Loucy (cell line): ENCODE results near the gene ASXL1.

Source experiments
- H2AFZ ChIP-seq: fragments of 200-600 bp; sonication (generic); 2 replicates; pipeline ENCODE4 v1.6.0; 2016; ENCODE audit warnings: antibody characterized with exemption, mild to moderate bottlenecking, low read length, moderate library complexity
- H3F3A ChIP-seq: fragments of 200-600 bp; 2 replicates; pipeline ENCODE4 v1.6.0; 2016; ENCODE audit warnings: antibody characterized with exemption, low read depth, mild to moderate bottlenecking
- H3K27me3 ChIP-seq: fragments of 200-600 bp; sonication (generic); 2 replicates; pipeline ENCODE4 v1.6.1; 2014; ENCODE audit warnings: low read length, mild to moderate bottlenecking; ENCODE audit not compliant: insufficient read depth, poor library complexity, severe bottlenecking
- H3K36me3 ChIP-seq: fragments of 200-600 bp; sonication (generic); 2 replicates; pipeline ENCODE4 v1.6.1; 2016; ENCODE audit warnings: low read length; ENCODE audit not compliant: insufficient read depth
- H3K4me1 ChIP-seq: fragments of 200-600 bp; sonication (generic); 2 replicates; pipeline ENCODE4 v1.5.1; 2014; ENCODE audit warnings: low read length, mild to moderate bottlenecking; ENCODE audit not compliant: insufficient read depth, poor library complexity, severe bottlenecking
- H3K4me2 ChIP-seq: fragments of 200-600 bp; sonication (generic); 2 replicates; pipeline ENCODE4 v1.6.0; 2014; ENCODE audit warnings: antibody characterized with exemption, low read length, low read depth, mild to moderate bottlenecking; ENCODE audit not compliant: poor library complexity, severe bottlenecking
- H3K4me3 ChIP-seq: fragments of 200-600 bp; sonication (generic); 2 replicates; pipeline ENCODE4 v1.5.1; 2014; ENCODE audit warnings: low read length, mild to moderate bottlenecking, mixed read lengths; ENCODE audit not compliant: poor library complexity, severe bottlenecking
- H3K79me2 ChIP-seq: fragments of 200-600 bp; sonication (generic); 2 replicates; pipeline ENCODE4 v1.6.1; 2014; ENCODE audit warnings: low read length; ENCODE audit not compliant: insufficient read depth
- H3K9ac ChIP-seq: fragments of 200-600 bp; sonication (generic); 2 replicates; pipeline ENCODE4 v1.6.0; 2014; ENCODE audit warnings: mild to moderate bottlenecking, low read depth, low read length, moderate library complexity; ENCODE audit not compliant: poor library complexity, severe bottlenecking
- H3K9me2 ChIP-seq: fragments of 200-600 bp; sonication (generic); replicated peaks from 2 replicates; pipeline ENCODE4 v1.6.1; 2016; ENCODE audit warnings: low read depth, low read length, mixed read lengths
- H3K9me3 ChIP-seq: fragments of 200-600 bp; sonication (generic); 2 replicates; pipeline ENCODE4 v1.6.1; 2014; ENCODE audit warnings: mild to moderate bottlenecking, antibody characterized with exemption, low read length, low read depth; ENCODE audit not compliant: insufficient read depth
- H4K20me1 ChIP-seq: fragments of 200-600 bp; sonication (generic); 2 replicates; pipeline ENCODE4 v1.6.0; 2014; ENCODE audit warnings: antibody characterized with exemption, low read length, mild to moderate bottlenecking; ENCODE audit not compliant: insufficient read depth, poor library complexity, severe bottlenecking
- CTCF ChIP-seq: fragments of 200-600 bp; sonication (generic); conservative IDR thresholded peaks from 2 replicates; pipeline ENCODE4 v1.5.1; 2014; ENCODE audit warnings: mild to moderate bottlenecking, antibody characterized with exemption, low read length
- EZH2phosphoT487 ChIP-seq: fragments of 200-600 bp; IDR thresholded peaks from 2 replicates; pipeline ENCODE4 v1.6.1; 2018; ENCODE audit warnings: antibody characterized with exemption, mild to moderate bottlenecking, moderate library complexity, borderline replicate concordance

Gene ASXL1

GRCh38 chr20:32466739-32467505 lies 108.8 kb downstream of the ASXL1 start:
- peaks cover 84% of the 10 kb centered on the region; the same call in 1 of the 2 replicates for H3K36me3 ChIP-seq
- H2AFZ ChIP-seq: no peak overlapping the region
- no peaks in the 10 kb centered on the region for H3F3A ChIP-seq
- H3K79me2 ChIP-seq: peaks cover 89% of the 10 kb centered on the region
- H3K9me2 ChIP-seq: no peaks in the 10 kb centered on the region
- no peak overlapping the region for H3K9ac ChIP-seq
- H4K20me1 ChIP-seq: peaks cover 85% of the 10 kb centered on the region
- TF ChIP-seq CTCF (no peak), EZH2phosphoT487 (no peak)
- no peak overlapping the region for H3K4me2 ChIP-seq
- no peaks in the 10 kb centered on the region for H3K9me3 ChIP-seq
- no peak overlapping the region for H3K4me3 ChIP-seq
- H3K4me1 ChIP-seq: no peaks in the 10 kb centered on the region
- H3K27me3 ChIP-seq: no peaks in the 10 kb centered on the region

- H3K4me2 ChIP-seq: no peak overlapping the region
- H3K9me3 ChIP-seq: no peaks in the 10 kb centered on the region
- TF ChIP-seq EZH2phosphoT487 (no peak), CTCF (no peak)
- no peaks in the 10 kb centered on the region for H3K4me1 ChIP-seq
- H3F3A ChIP-seq: no peaks in the 10 kb centered on the region
- no peak overlapping the region for H2AFZ ChIP-seq
- H4K20me1 ChIP-seq: peaks cover 88% of the 10 kb centered on the region
- H3K79me2 ChIP-seq: peaks cover 97% of the 10 kb centered on the region
- H3K27me3 ChIP-seq: no peaks in the 10 kb centered on the region
- H3K9me2 ChIP-seq: no peaks in the 10 kb centered on the region
- H3K9ac ChIP-seq: no peak overlapping the region
- H3K36me3 ChIP-seq: peaks cover 86% of the 10 kb centered on the region; the same call in 1 of the 2 replicates
- no peak overlapping the region for H3K4me3 ChIP-seq
These were observed 109.6 kb downstream of the ASXL1 start for GRCh38 chr20:32467506-32468312.

GRCh38 chr20:32468313-32468640 lies 110.1 kb downstream of the ASXL1 start:
- Histone ChIP-seq H3K4me2 (no peak overlapping the region), H3K9me2 (no peaks in the 10 kb centered on the region), H2AFZ (no peak overlapping the region), H3K4me1 (no peaks in the 10 kb centered on the region), H3F3A (no peaks in the 10 kb centered on the region), H3K4me3 (no peak overlapping the region), H3K36me3 (peaks cover 86% of the 10 kb centered on the region; the same call in 1 of the 2 replicates), H3K9me3 (no peaks in the 10 kb centered on the region), H4K20me1 (peaks cover 88% of the 10 kb centered on the region), H3K79me2 (peaks cover 97% of the 10 kb centered on the region), H3K27me3 (no peaks in the 10 kb centered on the region), H3K9ac (no peak overlapping the region)
- TF ChIP-seq CTCF: no peak
- TF ChIP-seq EZH2phosphoT487: no peak
